HG03280 (cell line): ENCODE results near the gene MORN4.
A peak's percentile ranks its signal among the peaks of the same experiment; 100 is the strongest.

ENCODE experiments used
- ATAC-seq: cut with Tn5 transposase; IDR thresholded peaks from one replicate; pipeline ENCODE4 v1.9.1; 2021; ENCODE audit warnings: mild to moderate bottlenecking, moderate library complexity; ENCODE audit not compliant: unreplicated experiment

Gene MORN4

GRCh38 chr10:97575127-97575668, 58.1 kb downstream of the MORN4 start:
- ATAC-seq: no peak

- no peak for ATAC-seq
Measured at GRCh38 chr10:97574374-97575126, 58.8 kb downstream of the MORN4 start.

GRCh38 chr10:97573672-97574071, 59.6 kb downstream of the MORN4 start:
- ATAC-seq: no peak

DNA sequence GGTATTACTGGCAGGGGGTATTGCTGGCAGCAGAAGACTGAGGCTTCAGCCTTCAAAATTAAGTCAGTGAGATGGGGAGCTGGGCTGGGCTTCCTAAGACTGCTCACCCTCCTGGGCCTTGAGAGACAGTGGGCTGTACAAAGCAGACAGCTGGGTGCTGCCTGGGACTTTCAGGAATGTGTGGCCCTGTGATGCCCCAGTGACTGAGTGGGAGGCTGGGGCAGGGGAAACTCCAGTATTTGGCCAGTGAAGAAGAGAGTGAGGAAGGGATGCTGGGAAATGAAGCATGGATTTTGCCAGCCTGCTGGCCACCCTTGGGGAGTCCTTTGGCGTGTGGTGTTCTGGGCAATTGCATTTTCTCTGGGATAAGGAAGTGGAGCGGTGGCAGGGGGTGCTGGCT, 60.3 kb downstream of the MORN4 start:
- no peak for ATAC-seq

GRCh38 chr10:97572214-97572989, 60.9 kb downstream of the MORN4 start, which contains the start of gene ANKRD2:
TSS of gene ANKRD2 (plus strand) at chr10:97572779. CDS start at chr10:97572789, 10 bp downstream.
- peak; percentile 54 for ATAC-seq

- no peak for ATAC-seq
Measured at GRCh38 chr10:97571622-97572021, 61.7 kb downstream of the MORN4 start.

DNA sequence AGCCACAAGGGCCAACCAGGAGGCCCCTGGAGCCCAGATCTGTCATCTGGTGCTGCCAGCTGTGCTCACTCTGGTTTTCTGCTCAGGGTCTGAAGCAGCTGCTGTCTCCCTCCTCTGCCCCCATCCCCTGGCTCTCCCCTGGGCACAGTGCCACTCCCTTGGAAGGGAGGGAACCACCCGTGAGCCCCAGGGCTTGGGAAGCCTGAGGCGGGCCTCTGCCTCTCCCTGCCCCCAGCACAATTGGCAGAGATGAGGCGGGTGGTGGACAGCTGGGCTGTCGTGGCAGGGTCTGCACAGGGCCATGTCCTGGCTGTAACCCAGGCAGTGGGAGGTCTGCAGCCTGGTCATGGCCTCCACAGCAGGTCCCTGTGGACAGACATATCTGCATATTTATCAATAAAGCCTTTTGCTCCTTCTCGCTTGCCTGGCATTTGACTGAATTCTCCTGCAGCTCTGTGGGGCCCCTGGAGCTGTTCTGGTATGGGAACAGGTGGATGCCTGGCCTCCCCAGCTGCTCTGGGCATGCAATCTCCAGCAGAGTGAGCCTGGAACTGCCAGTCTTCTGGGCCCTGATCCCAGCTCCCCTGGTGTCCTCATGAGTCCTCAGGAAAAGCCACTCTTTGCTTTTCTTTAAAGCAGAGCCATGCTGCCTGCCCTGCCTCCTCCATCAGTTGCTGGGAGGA, 62.4 kb downstream of the MORN4 start:
- ATAC-seq: no peak

DNA sequence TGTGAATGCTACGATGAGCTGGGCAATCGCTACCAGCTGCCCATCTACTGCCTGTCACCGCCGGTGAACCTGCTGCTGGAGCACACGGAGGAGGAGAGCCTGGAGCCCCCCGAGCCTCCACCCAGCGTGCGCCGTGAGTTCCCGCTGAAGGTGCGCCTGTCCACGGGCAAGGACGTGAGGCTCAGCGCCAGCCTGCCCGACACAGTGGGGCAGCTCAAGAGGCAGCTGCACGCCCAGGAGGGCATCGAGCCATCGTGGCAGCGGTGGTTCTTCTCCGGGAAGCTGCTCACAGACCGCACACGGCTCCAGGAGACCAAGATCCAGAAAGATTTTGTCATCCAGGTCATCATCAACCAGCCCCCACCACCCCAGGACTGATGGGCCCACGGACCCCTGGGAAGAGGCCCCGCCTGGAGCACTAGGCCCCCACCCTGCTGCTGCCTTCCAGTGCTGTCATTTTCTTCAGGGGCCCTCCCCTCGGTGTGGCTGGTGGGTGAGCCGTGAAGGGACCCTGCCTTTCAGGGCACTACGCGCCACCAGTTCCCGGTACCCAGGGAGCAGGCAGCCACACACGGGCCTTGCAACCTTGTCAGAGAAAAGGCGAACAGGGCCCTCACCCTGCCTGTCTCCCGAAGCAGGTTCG, 63.0 kb downstream of the MORN4 start:
- no peak for ATAC-seq

- ATAC-seq: no peak
Measured at GRCh38 chr10:97567891-97568290, 65.4 kb downstream of the MORN4 start.

DNA sequence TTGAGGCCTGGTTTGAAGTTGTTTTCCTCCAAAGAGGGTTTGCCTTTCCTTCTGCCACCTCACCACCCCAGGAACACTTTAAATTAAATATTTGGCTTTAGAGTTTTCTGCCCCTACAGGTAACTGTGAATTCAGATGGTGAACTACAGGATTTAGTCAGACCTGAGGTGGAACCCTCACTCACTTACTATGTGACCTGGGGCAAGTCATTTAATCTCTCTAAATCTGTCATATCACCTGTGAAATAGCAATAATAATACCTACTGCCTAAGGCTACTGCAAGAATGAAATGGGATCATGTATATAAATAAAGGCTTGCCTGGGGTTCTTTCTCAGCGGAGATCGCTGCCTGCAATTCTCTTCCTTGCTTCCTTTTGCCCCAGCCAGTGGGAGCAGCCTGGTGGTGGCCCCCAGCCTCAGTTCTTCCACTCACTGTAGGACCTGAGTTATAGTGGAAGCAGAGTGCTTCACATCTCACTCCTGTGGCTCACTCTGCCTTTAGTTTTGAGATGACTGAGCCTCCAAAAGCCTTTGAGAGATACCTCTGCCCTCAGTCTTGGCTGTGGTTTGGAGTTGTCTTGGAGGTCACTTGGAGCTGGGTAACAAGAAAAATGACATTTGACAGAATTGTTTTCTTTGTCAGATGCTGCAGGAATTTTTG, 66.8 kb downstream of the MORN4 start:
- ATAC-seq: no peak

- ATAC-seq: no peak
Measured at GRCh38 chr10:97564776-97565175, 68.5 kb downstream of the MORN4 start.
